ENCODE measurements around the gene RALBP1. TPM values are rescaled to one million over a fixed set of nuclear protein-coding genes. Genes with fewer than 3 reads are reported as not detected.

Gene RALBP1
- total and polyA plus RNA-seq, 9 of the 15 experiments (the other 6 are each of a cell fraction or from before 2014, with no cell fraction given) = 10.9 to 70.0 (median 61.3) TPM

- TF ChIP-seq FOXP1 (CRISPR knock-in tag; IDR thresholded peaks at IDR 0.05) (peak; percentile 67; the same call in 1 of the 2 replicates), TCF7L2 (IDR thresholded peaks at IDR 0.05; ENCODE audit: low read depth, low read length) (no peak), RB1 (IDR thresholded peaks at IDR 0.05; ENCODE audit: low read depth) (peak; percentile 88; the same call in 1 of the 2 replicates), ZNF143 (CRISPR knock-in tag; IDR thresholded peaks at IDR 0.05) (no peak), ZNF696 (CRISPR knock-in tag; conservative IDR thresholded peaks at IDR 0.05) (no peak), OTX1 (CRISPR knock-in tag; IDR thresholded peaks at IDR 0.05) (no peak), TCF3 (CRISPR knock-in tag; IDR thresholded peaks at IDR 0.05) (0 out of 2 replicates have a peak, but pooled peaks have one; percentile 19), NR2F6 (CRISPR knock-in tag; IDR thresholded peaks at IDR 0.05) (0 out of 2 replicates have a peak, but pooled peaks have one; percentile 24), RBFOX2 (IDR thresholded peaks at IDR 0.05; ENCODE audit: low read depth, low read length) (peak; percentile 1), E2F6 (IDR thresholded peaks at IDR 0.05; ENCODE audit: borderline replicate concordance in 1 of 2, extremely low read depth in 1 of 2, insufficient read depth in 1 of 2, insufficient read length in 1 of 2, low read depth in 1 of 2, low read length in 1 of 2, poor library complexity in 1 of 2, severe bottlenecking in 1 of 2) (peak; percentile 83 to 87), ETS2 (tag; IDR thresholded peaks at IDR 0.05; ENCODE audit: borderline replicate concordance, poor library complexity, severe bottlenecking) (no peak), ZNF431 (CRISPR knock-in tag; IDR thresholded peaks at IDR 0.05) (0 out of 2 replicates have a peak, but pooled peaks have one; percentile 47), EP400 (IDR thresholded peaks at IDR 0.05) (peak; percentile 48; the same call in 1 of the 2 replicates), HINFP (tag; conservative IDR thresholded peaks at IDR 0.05; ENCODE audit: low read depth) (no peak), E2F3 (CRISPR knock-in tag; IDR thresholded peaks at IDR 0.05) (0 out of 2 replicates have a peak, but pooled peaks have one; percentile 24), MYNN (IDR thresholded peaks at IDR 0.05) (0 out of 2 replicates have a peak, but pooled peaks have one; percentile 13), MYNN (CRISPR knock-in tag; IDR thresholded peaks at IDR 0.05) (no peak), ZNF282 (CRISPR knock-in tag; IDR thresholded peaks at IDR 0.05) (no peak), SIN3B (IDR thresholded peaks at IDR 0.05; ENCODE audit: low read depth) (0 out of 2 replicates have a peak, but pooled peaks have one; percentile 63), CLOCK (CRISPR knock-in tag; IDR thresholded peaks at IDR 0.05; ENCODE audit: borderline replicate concordance) (no peak), SRSF3 (IDR thresholded peaks at IDR 0.05; ENCODE audit: insufficient read depth, low read length) (no peak), STAG1 (CRISPR knock-in tag; IDR thresholded peaks at IDR 0.05; ENCODE audit: borderline replicate concordance) (peak; percentile 46; the same call in 1 of the 2 replicates)
These were observed 604 bp downstream of the RALBP1 start (continued) for GRCh38 chr18:9475643-9476591.

All from K562 (cell line).